KG1 (cell line): ENCODE results near the gene HID1.
A peak's percentile ranks its signal among the peaks of the same experiment; 100 is the strongest.
"Not testable (repeated sequence)": the region's sequence is repeated elsewhere in the genome, so short reads cannot be mapped to it uniquely, and the experiment has no call there.

ENCODE experiments used
- DNase-seq: peaks from one replicate; lab custom pipeline; 2025; lab: John Stamatoyannopoulos, UW

The HID1 gene

DNA sequence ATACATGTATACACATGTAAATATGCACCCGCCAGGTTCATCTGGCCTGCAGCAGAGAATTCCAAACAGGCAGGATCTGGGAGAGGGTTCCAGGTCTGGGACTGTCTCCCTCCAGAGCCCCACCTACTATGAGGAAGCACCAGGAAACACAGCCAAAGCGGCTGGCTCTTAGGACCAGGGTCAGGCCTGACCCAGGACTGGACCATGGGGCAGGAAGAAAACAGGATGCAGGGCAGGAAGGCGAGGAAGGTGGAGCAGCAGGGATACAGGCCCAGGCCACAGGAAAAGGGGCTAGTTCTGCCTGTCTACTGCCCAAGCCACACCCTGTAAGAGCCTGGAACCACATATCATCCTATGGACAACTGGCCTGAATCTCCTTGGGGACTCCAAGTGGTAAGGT lies 2.2 kb downstream of the HID1 start:
- DNase-seq: no peak

DNA sequence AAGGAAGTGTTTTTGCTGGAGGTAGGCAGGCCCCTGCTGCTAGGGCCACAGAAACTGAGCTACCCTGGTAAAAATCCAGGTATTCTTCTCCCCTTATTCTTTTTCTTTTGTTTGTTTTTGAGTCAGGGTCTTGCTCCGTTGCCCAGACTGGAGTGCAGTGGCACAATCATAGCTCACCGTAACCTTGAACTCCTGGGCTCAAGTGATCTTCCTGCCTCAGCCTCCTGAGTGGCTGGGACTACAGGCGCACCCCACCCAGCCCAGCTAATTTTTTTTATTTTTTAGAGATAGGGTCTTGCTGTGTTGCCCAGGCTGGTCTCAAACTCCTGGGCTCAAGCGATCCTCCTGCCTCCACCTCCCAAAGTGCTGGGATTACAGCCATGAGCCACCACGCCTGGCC lies 3.1 kb downstream of the HID1 start:
- not testable (repeated sequence) for DNase-seq

DNA sequence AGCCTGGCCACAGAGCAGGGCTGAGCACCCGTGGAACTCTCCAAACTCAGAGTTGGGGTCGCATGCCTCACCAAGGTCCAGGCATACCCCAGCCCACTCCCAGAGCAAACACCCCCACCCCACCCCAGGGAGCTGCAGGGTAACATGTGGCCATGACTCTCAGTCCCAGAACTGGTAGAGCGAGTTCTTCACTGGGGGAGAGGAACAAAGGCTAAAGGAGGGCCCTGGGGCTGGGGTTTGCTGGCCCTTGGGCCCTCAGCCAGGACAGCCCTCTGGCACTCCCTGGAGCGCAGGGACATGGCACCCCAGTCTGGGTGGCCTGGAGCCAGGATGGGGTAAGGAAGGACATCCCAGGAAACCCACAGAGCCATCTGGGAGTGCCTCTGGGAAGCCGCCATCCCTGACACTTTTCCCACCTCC lies 4.2 kb downstream of the HID1 start:
- DNase-seq: no peak

- DNase-seq: no peak
These were observed 7.5 kb downstream of the HID1 start for GRCh38 chr17:74964988-74965622.

GRCh38 chr17:74964246-74964761 lies 8.3 kb downstream of the HID1 start:
- DNase-seq: no peak

DNA sequence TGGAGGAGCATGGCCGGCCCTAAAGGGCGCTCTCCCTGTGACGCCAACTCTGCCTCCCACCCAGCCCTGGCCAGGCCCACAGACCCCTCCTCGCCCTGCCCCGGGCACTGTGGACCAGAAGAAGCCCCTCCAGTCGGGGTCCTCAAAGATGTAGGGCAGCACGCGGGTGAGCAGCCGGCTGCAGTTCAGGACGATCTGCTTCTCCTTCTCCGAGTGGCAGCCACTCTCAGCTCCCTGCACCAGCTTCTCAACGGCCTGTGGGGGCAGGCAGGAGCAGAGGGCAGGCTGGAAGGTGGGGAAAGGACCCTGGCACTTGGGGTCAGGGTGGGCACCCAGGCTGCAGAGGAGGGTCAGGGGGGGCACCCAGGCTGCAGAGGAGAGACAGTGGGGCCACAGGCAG lies 8.9 kb downstream of the HID1 start:
- DNase-seq: no peak

GRCh38 chr17:74962622-74963394 lies 9.8 kb downstream of the HID1 start:
- DNase-seq: no peak

GRCh38 chr17:74961657-74962350 lies 10.8 kb downstream of the HID1 start:
- DNase-seq: peak; percentile 31

GRCh38 chr17:74960570-74961342 lies 11.8 kb downstream of the HID1 start:
- DNase-seq: peak; percentile 62

- no peak for DNase-seq
These were observed 12.6 kb downstream of the HID1 start for GRCh38 chr17:74959826-74960515.

- DNase-seq: peak; percentile 33
These were observed 14.4 kb downstream of the HID1 start for GRCh38 chr17:74957935-74958740.

- DNase-seq: no peak
These were observed 16.5 kb downstream of the HID1 start for GRCh38 chr17:74956093-74956492.

GRCh38 chr17:74954665-74955421 lies 17.7 kb downstream of the HID1 start:
- DNase-seq: no peak

- no peak for DNase-seq
These were observed 18.4 kb downstream of the HID1 start for GRCh38 chr17:74954115-74954514.

DNA sequence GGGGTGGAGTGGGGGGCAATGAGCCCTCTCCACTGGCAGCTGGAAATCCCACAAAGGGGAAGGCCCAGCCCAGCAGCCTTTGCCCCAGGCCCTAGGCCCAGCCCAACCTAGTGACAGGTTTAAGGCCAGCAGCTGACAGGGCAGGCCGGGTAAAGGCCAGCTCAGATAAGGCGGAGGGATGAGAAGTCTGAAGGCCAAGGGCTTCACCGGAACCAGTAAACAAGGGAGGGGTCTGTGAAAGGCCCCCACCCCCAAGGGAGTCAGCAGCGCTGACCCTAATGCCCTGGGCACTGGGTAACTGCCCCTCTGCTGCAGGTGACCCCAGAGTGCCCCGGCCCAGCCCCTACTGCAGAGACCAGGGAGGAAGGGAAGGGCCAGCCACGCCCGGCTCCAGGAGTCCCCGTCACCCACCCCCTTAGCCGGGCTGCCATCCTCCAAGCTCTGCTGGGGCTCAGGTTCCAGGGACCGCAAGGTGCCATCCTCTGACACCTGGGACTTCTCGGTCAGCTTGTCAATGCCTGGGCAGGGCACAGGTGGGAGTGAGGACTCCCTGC lies 19.3 kb downstream of the HID1 start:
- no peak for DNase-seq

- no peak for DNase-seq
These were observed 20.0 kb downstream of the HID1 start for GRCh38 chr17:74952431-74953133.

DNA sequence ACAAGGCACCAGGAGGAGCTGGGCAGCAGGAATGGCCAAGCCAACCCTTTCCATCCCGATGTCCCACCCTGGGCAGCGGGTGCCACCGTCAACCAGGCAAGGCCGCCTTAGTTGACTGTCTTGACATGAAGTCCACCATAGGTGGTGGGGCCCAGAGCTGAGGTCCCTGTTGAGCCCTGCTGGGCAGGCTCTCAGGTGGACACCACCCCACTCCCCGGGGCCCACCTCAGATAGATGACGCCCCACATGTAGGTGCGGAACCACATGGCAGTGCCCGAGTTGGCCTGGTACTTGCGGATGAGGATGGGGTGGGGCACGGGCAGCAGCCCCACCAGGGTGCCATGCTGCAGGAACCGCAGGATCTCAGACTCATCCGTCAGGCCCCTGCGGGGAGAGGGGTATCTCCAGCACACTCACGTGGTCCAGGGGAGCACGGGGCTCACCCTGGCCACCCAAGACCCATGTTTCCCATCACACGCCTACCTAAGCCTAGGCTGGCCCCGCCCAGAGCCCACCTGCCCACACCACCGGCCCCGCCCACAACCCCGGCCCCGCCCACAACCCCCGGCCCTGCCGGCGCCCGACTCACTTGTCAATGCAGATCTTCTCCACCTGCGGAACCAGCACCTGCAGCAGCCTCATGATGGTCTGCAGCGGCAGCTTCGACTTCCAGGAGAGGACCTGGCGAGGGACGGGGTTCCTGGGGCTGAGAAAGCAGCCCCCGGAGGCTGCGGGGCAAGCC lies 20.7 kb downstream of the HID1 start:
- DNase-seq: no peak

DNA sequence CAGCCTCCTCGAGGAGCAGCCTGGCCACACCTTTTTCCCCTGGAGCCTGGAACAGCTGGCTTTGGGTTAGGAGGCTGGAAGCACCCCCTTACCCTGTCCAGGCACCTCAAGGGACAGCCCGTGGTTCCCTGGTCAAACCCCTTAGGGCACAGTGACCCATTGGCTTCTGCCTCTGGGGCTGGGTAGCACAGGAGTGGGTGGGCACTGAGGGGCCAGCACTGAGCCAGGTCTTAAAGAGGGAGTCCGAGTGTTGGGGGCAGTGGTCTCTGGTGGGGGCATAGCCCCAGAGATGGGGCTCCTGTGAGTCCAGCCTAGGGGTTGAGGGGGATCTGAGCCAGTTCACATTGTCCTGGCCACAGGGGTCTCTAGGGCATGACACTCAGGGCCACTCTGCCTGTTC lies 21.5 kb downstream of the HID1 start:
- no peak for DNase-seq
